SK-N-SH (cell line): ENCODE data around the gene CA5A. TPM values are rescaled to one million over a fixed set of nuclear protein-coding genes. Genes with fewer than 3 reads are reported as not detected.

Experiments used
- CTCF ChIA-PET: fragments of 300-600, 350-600 bp; formaldehyde crosslinking; extraction: SDS; loops from one replicate; lab custom pipeline; 2021; lab: Yijun Ruan, JAX
- POLR2A ChIA-PET: fragments of 350-600 bp; sonication (Branson Sonifier 250); formaldehyde crosslinking; extraction: SDS; loops from one replicate; lab custom pipeline; 2020; ENCODE audit warnings: antibody characterized with exemption, inconsistent platforms; lab: Yijun Ruan, JAX
- DNase-seq: peaks from one replicate; pipeline ENCODE4 v3.0.0; 2012
- H2AFZ ChIP-seq: fragments of 200-600 bp; sonication (generic); 2 replicates; pipeline ENCODE4 v1.8.1; 2016; ENCODE audit warnings: antibody characterized with exemption, mild to moderate bottlenecking, low read depth
- H3F3A ChIP-seq: fragments of 200-600 bp; sonication (generic); replicated peaks from 2 replicates; pipeline ENCODE3; 2016; ENCODE audit warnings: antibody characterized with exemption, mild to moderate bottlenecking; ENCODE audit not compliant: insufficient read depth
- H3K27ac ChIP-seq, 2 experiments: fragments of 200-500 bp in 1 of 2; fragments of 200-600 bp in 1 of 2; sonication (Bioruptor generic) in 1 of 2; sonication (generic), shearing (Covaris generic) in 1 of 2; 2 replicates each; pipeline versions ENCODE4 v1.5.1 to v1.6.1; 2014 to 2016; ENCODE audit warnings: low read depth in 2 of 2, inconsistent platforms in 1 of 2, low read length in 1 of 2, mild to moderate bottlenecking in 1 of 2, mixed read lengths in 1 of 2
- H3K27me3 ChIP-seq: fragments of 200-600 bp; sonication (generic), shearing (Covaris generic); 2 replicates; pipeline ENCODE4 v1.6.1; 2016; ENCODE audit warnings: mixed run types; ENCODE audit not compliant: insufficient read depth
- H3K36me3 ChIP-seq, 2 experiments: fragments of 200-500 bp in 1 of 2; fragments of 200-600 bp in 1 of 2; sonication (Bioruptor generic) in 1 of 2; sonication (generic) in 1 of 2; replicated peaks in 1 of 2; 2 replicates each; pipeline versions ENCODE3 to v1.5.1; 2014 to 2016; ENCODE audit warnings: low read length in 1 of 2, mild to moderate bottlenecking in 1 of 2; ENCODE audit not compliant: insufficient read depth in 2 of 2, control insufficient read depth in 1 of 2
- H3K4me1 ChIP-seq, 2 experiments: fragments of 200-500 bp in 1 of 2; fragments of 200-600 bp in 1 of 2; sonication (Bioruptor generic) in 1 of 2; sonication (generic), shearing (Covaris generic) in 1 of 2; 2 replicates each; pipeline versions ENCODE4 v1.5.1 to v1.6.1; 2014 to 2016; ENCODE audit warnings: low read depth in 1 of 2, low read length in 1 of 2, mixed run types in 1 of 2; ENCODE audit not compliant: insufficient read depth in 2 of 2, control insufficient read depth in 1 of 2
- H3K4me2 ChIP-seq: fragments of 200-600 bp; sonication (generic), shearing (Covaris generic); 2 replicates; pipeline ENCODE4 v1.6.1; 2017; ENCODE audit warnings: mixed run types
- H3K4me3 ChIP-seq, 2 experiments: fragments of 200-500 bp in 1 of 2; fragments of 200-600 bp in 1 of 2; sonication (Bioruptor generic) in 1 of 2; sonication (generic), shearing (Covaris generic) in 1 of 2; 2 replicates each; pipeline versions ENCODE4 v1.5.1 to v1.8.1; 2014 to 2016; ENCODE audit warnings: low read depth in 2 of 2, inconsistent platforms in 1 of 2, low read length in 1 of 2, mild to moderate bottlenecking in 1 of 2, mixed read lengths in 1 of 2, moderate library complexity in 1 of 2
- H3K79me2 ChIP-seq: fragments of 200-600 bp; sonication (generic); 2 replicates; pipeline ENCODE4 v1.8.1; 2017; ENCODE audit warnings: mild to moderate bottlenecking; ENCODE audit not compliant: insufficient read depth
- H3K9ac ChIP-seq: fragments of 200-600 bp; sonication (generic); 2 replicates; pipeline ENCODE4 v1.6.1; 2017; ENCODE audit warnings: mixed run types
- H3K9me2 ChIP-seq: fragments of 200-600 bp; sonication (generic); 2 replicates; pipeline ENCODE4 v1.6.1; 2017; ENCODE audit warnings: mixed run types
- H3K9me3 ChIP-seq: fragments of 200-600 bp; sonication (generic); 2 replicates; pipeline ENCODE4 v1.6.1; 2017; ENCODE audit warnings: mixed run types, mild to moderate bottlenecking, moderate library complexity
- H4K20me1 ChIP-seq: fragments of 200-600 bp; sonication (generic); 2 replicates; pipeline ENCODE4 v1.6.1; 2017; ENCODE audit warnings: mild to moderate bottlenecking, mixed run types; ENCODE audit not compliant: insufficient read depth
- CHD2 ChIP-seq: fragments of 150-350 bp; IDR thresholded peaks from 2 replicates; pipeline ENCODE4 v1.6.1; 2018; ENCODE audit warnings: low read length; ENCODE audit not compliant: partially characterized antibody
- CTCF ChIP-seq: fragments of 200-600 bp; sonication (generic); IDR thresholded peaks from 2 replicates; pipeline ENCODE4 v1.6.1; 2017; ENCODE audit warnings: antibody characterized with exemption, mild to moderate bottlenecking, moderate library complexity
- FOSL2 ChIP-seq: IDR thresholded peaks from 2 replicates; pipeline ENCODE4 v1.4.0; 2012; ENCODE audit warnings: low read depth, mild to moderate bottlenecking, moderate library complexity, borderline replicate concordance
- FOXJ3 ChIP-seq: sonication (generic); formaldehyde crosslinking; IDR thresholded peaks from 2 replicates; pipeline ENCODE4 v1.5.1; 2020; ENCODE audit warnings: mild to moderate bottlenecking, missing genetic modification reagents
- FOXM1 ChIP-seq: IDR thresholded peaks from 2 replicates; pipeline ENCODE4 v1.4.0; 2012; ENCODE audit warnings: low read depth, mild to moderate bottlenecking
- GATA2 ChIP-seq: sonication (generic); formaldehyde crosslinking; IDR thresholded peaks from 2 replicates; pipeline ENCODE4 v1.5.0; 2020; ENCODE audit warnings: mild to moderate bottlenecking, missing genetic modification reagents
- IRF3 ChIP-seq: fragments of 150-350 bp; IDR thresholded peaks from 2 replicates; pipeline ENCODE4 v1.6.1; 2016; ENCODE audit warnings: mild to moderate bottlenecking, low read depth, low read length
- MAX ChIP-seq: IDR thresholded peaks from 2 replicates; pipeline ENCODE4 v1.4.0; 2012; ENCODE audit warnings: low read depth
- MEF2A ChIP-seq: IDR thresholded peaks from 2 replicates; pipeline ENCODE4 v1.4.0; 2012; ENCODE audit warnings: low read depth, borderline replicate concordance
- MXI1 ChIP-seq: IDR thresholded peaks from 2 replicates; pipeline ENCODE4 v1.6.1; 2012; ENCODE audit warnings: mild to moderate bottlenecking, low read depth, low read length, improper control_type of control experiment
- NFIC ChIP-seq: IDR thresholded peaks from 2 replicates; pipeline ENCODE4 v1.4.0; 2012; ENCODE audit warnings: borderline replicate concordance
- NRF1 ChIP-seq: IDR thresholded peaks from 2 replicates; pipeline ENCODE4 v1.6.1; 2012; ENCODE audit warnings: low read depth, mild to moderate bottlenecking, low read length
- RAD21 ChIP-seq: IDR thresholded peaks from 2 replicates; pipeline ENCODE4 v1.6.1; 2012; ENCODE audit warnings: mild to moderate bottlenecking, low read length
- RCOR1 ChIP-seq: fragments of 150-350 bp; IDR thresholded peaks from 2 replicates; pipeline ENCODE4 v1.6.1; 2017; ENCODE audit warnings: antibody characterized with exemption, low read length
- RFX5 ChIP-seq: IDR thresholded peaks from 2 replicates; pipeline ENCODE4 v1.6.1; 2012; ENCODE audit warnings: mild to moderate bottlenecking, improper control_type of control experiment, low read length
- SIN3A ChIP-seq: IDR thresholded peaks from 2 replicates; pipeline ENCODE4 v1.6.1; 2012; ENCODE audit warnings: low read depth, mild to moderate bottlenecking, low read length, moderate library complexity, borderline replicate concordance
- TAF1 ChIP-seq: IDR thresholded peaks from 2 replicates; pipeline ENCODE4 v1.6.1; 2012; ENCODE audit warnings: low read depth, mild to moderate bottlenecking, low read length, moderate library complexity, borderline replicate concordance
- USF1 ChIP-seq: IDR thresholded peaks from 2 replicates; pipeline ENCODE4 v1.4.0; 2012; ENCODE audit warnings: low read depth, borderline replicate concordance
- USF2 ChIP-seq: fragments of 150-350 bp; IDR thresholded peaks from 2 replicates; pipeline ENCODE4 v1.6.1; 2017; ENCODE audit warnings: antibody characterized with exemption, low read length, low read depth, borderline replicate concordance
- YY1 ChIP-seq: IDR thresholded peaks from 2 replicates; pipeline ENCODE4 v1.4.0; 2012; ENCODE audit warnings: low read depth, mild to moderate bottlenecking
- WGBS: methylation state at CpG from one replicate; pipeline ENCODE4 v1.1.6; 2017; ENCODE audit warnings: low lambda C conversion rate; 5-methylcytosine and 5-hydroxymethylcytosine counted together
- polyA plus RNA-seq, 3 experiments: library from polyadenylated mRNA; depleted of rRNA; stranded (reverse); fragments of >200 nt; gene quantifications; 2 replicates each; pipeline ENCODE4 v1.2.3, GENCODE V29; 2012

The CA5A gene
- polyA plus RNA-seq, 1 of the 3 experiments (the other 2 are of a cell fraction), result not detected

GRCh38 chr16:87970186-87970585, 33.9 kb upstream of the CA5A start:
- no peak overlapping the region for H2AFZ ChIP-seq
- no peaks in the 10 kb centered on the region for H3K36me3 ChIP-seq
- H3K9me2 ChIP-seq, result no peaks in the 10 kb centered on the region
- peaks cover 0 to 20% of the 10 kb centered on the region in 2 experiments; a peak in 1 of 4 replicates for H3K4me1 ChIP-seq
- no peak for DNase-seq
- H3K27me3 ChIP-seq, result no peaks in the 10 kb centered on the region
- no peaks in the 10 kb centered on the region for H3F3A ChIP-seq
- ChIA-PET POLR2A (interaction anchor here (1.0 kb wide), 1 partner anchor 19 kb away, joined by 4 read pairs; the partner anchor contains the start of gene BANP), CTCF (no interaction called here)
- H3K27ac ChIP-seq, result no peak overlapping the region
- no peak overlapping the region for H3K4me3 ChIP-seq
- no peak overlapping the region for H3K4me2 ChIP-seq
- no peaks in the 10 kb centered on the region for H4K20me1 ChIP-seq
- 69% methylated on average over 3 of the region's 3 CpGs for WGBS
- H3K9me3 ChIP-seq, result peaks cover 10% of the 10 kb centered on the region
- TF ChIP-seq USF1 (no peak), RCOR1 (no peak), RFX5 (no peak), MAX (no peak), SIN3A (no peak), YY1 (no peak), MXI1 (no peak), USF2 (no peak), FOXJ3 (CRISPR knock-in tag) (no peak), RAD21 (no peak), MEF2A (no peak), TAF1 (no peak), GATA2 (CRISPR knock-in tag) (no peak), CHD2 (no peak), NFIC (no peak), FOSL2 (no peak), IRF3 (no peak), FOXM1 (no peak), CTCF (no peak), NRF1 (no peak)
- H3K9ac ChIP-seq, result no peak overlapping the region
- peaks cover 75% of the 10 kb centered on the region for H3K79me2 ChIP-seq
